HG03460 (cell line): Measurements from ENCODE around the gene COL4A5.

ENCODE experiments used
- ATAC-seq: cut with Tn5 transposase; IDR thresholded peaks from one replicate; pipeline ENCODE4 v1.9.1; 2021; ENCODE audit not compliant: unreplicated experiment

Gene COL4A5

GRCh38 chrX:108640817-108641216 lies 201.2 kb downstream of the COL4A5 start:
- no peak for ATAC-seq

- no peak for ATAC-seq
These were observed 202.1 kb downstream of the COL4A5 start for GRCh38 chrX:108641589-108642272.

- ATAC-seq = no peak
These were observed 202.6 kb downstream of the COL4A5 start for GRCh38 chrX:108642273-108642628.

- no peak for ATAC-seq
These were observed 225.1 kb downstream of the COL4A5 start for GRCh38 chrX:108664701-108665100.

GRCh38 chrX:108666101-108666500 lies 226.5 kb downstream of the COL4A5 start:
- ATAC-seq = no peak

GRCh38 chrX:108671526-108671925 lies 231.9 kb downstream of the COL4A5 start:
- no peak for ATAC-seq

GRCh38 chrX:108696690-108697089 lies 257.1 kb downstream of the COL4A5 start:
- no peak for ATAC-seq

GRCh38 chrX:108699368-108699767 lies 259.7 kb downstream of the COL4A5 start:
- ATAC-seq = no peak

GRCh38 chrX:108701633-108702032 lies 262.0 kb downstream of the COL4A5 start:
- ATAC-seq = no peak

- no peak for ATAC-seq
These were observed 262.9 kb downstream of the COL4A5 start for GRCh38 chrX:108702530-108702929.

- ATAC-seq = no peak
These were observed 265.2 kb downstream of the COL4A5 start for GRCh38 chrX:108704839-108705238.

GRCh38 chrX:108712886-108713285 lies 273.2 kb downstream of the COL4A5 start:
- no peak for ATAC-seq

- no peak for ATAC-seq
These were observed 282.9 kb downstream of the COL4A5 start for GRCh38 chrX:108722561-108722960.

- no peak for ATAC-seq
These were observed 287.1 kb downstream of the COL4A5 start for GRCh38 chrX:108726748-108727147.

GRCh38 chrX:108731153-108731552 lies 291.5 kb downstream of the COL4A5 start:
- ATAC-seq = no peak

- ATAC-seq = no peak
These were observed 293.1 kb downstream of the COL4A5 start for GRCh38 chrX:108732630-108733321.

GRCh38 chrX:108734426-108734825 lies 294.8 kb downstream of the COL4A5 start:
- ATAC-seq = no peak

- ATAC-seq = no peak
These were observed 295.5 kb downstream of the COL4A5 start for GRCh38 chrX:108735091-108735678.

GRCh38 chrX:108735679-108736508 lies 296.3 kb downstream of the COL4A5 start:
- ATAC-seq = no peak

GRCh38 chrX:108736509-108737479 lies 297.2 kb downstream of the COL4A5 start, which contains the start of gene IRS4:
TSS of gene IRS4 (minus strand) at chrX:108736563.
- no peak for ATAC-seq
